Endodermal cell (in vitro differentiated cells): ENCODE results near the gene ARHGAP29. TPM values are rescaled to one million over a fixed set of nuclear protein-coding genes. Genes with fewer than 3 reads are reported as not detected.

Source experiments
- DNase-seq: peaks from one replicate; pipeline ENCODE4 v3.0.0-alpha.2; 2017
- H3K27ac ChIP-seq: 2 replicates; pipeline ENCODE4 v1.5.1; 2013; ENCODE audit warnings: mild to moderate bottlenecking, low read depth, low read length, moderate library complexity
- H3K27me3 ChIP-seq: 2 replicates; pipeline ENCODE4 v1.6.1; 2013; ENCODE audit warnings: mild to moderate bottlenecking, low read length, moderate library complexity; ENCODE audit not compliant: insufficient read depth, control insufficient read depth, poor library complexity, severe bottlenecking
- H3K36me3 ChIP-seq: 2 replicates; pipeline ENCODE4 v1.7.0; 2013; ENCODE audit warnings: mild to moderate bottlenecking, low read length, moderate library complexity; ENCODE audit not compliant: control insufficient read depth, insufficient read depth
- H3K4me1 ChIP-seq: one replicate; pipeline ENCODE4 v1.7.0; 2013; ENCODE audit warnings: low read length; ENCODE audit not compliant: control insufficient read depth, insufficient read depth
- H3K4me3 ChIP-seq: 2 replicates; pipeline ENCODE4 v1.5.1; 2013; ENCODE audit warnings: mild to moderate bottlenecking, low read length, moderate library complexity
- H3K9ac ChIP-seq: 2 replicates; pipeline ENCODE4 v1.6.1; 2013; ENCODE audit warnings: mild to moderate bottlenecking, low read length, moderate library complexity; ENCODE audit not compliant: poor library complexity, severe bottlenecking; ENCODE audit errors: extremely low read depth
- H3K9me3 ChIP-seq: 2 replicates; pipeline ENCODE4 v1.6.1; 2013; ENCODE audit warnings: mild to moderate bottlenecking, low read length, moderate library complexity; ENCODE audit not compliant: control insufficient read depth
- H3K27ac Mint-ChIP-seq: 2 replicates; pipeline ENCODE4 v1.8.0; 2020; ENCODE audit warnings: mixed read lengths
- H3K27me3 Mint-ChIP-seq: 2 replicates; pipeline ENCODE4 v1.8.0; 2021; ENCODE audit warnings: mild to moderate bottlenecking, mixed read lengths; ENCODE audit not compliant: insufficient read depth
- H3K36me3 Mint-ChIP-seq: 2 replicates; pipeline ENCODE4 v1.8.0; 2020; ENCODE audit warnings: low read depth, mixed read lengths
- H3K4me1 Mint-ChIP-seq: 2 replicates; pipeline ENCODE4 v1.8.0; 2020; ENCODE audit warnings: mixed read lengths
- H3K4me3 Mint-ChIP-seq: 2 replicates; pipeline ENCODE4 v1.8.0; 2020; ENCODE audit warnings: mild to moderate bottlenecking, moderate library complexity, mixed read lengths
- H3K9me3 Mint-ChIP-seq: 2 replicates; pipeline ENCODE4 v1.8.0; 2020; ENCODE audit warnings: mild to moderate bottlenecking, mixed read lengths
- WGBS, 2 experiments: methylation state at CpG; one replicate each; pipeline versions ENCODE4 v1.1.5 to v1.1.7; 2013; ENCODE audit warnings: missing lambda C conversion rate in 2 of 2, mixed read lengths in 1 of 2; ENCODE audit not compliant: insufficient coverage in 1 of 2, insufficient read length in 1 of 2; 5-methylcytosine and 5-hydroxymethylcytosine counted together
- total RNA-seq, 2 donors: library from RNA; stranded (reverse); fragmentation: NEBNext Ultra II Directional in 1 of 2; extraction: Animal tissue kit (Norgen Biotek cat#: 25700) in 1 of 2; gene quantifications; 2 replicates in 1 of 2; 3 replicates in 1 of 2; pipeline ENCODE4 v1.2.1, GENCODE V29; 2021
- TF ChIP-seq, protein P1 (sequence below): fragments of 200-600 bp; sonication (generic); conservative IDR thresholded peaks from 2 replicates; pipeline ENCODE4 v1.5.0; 2021; ENCODE audit warnings: antibody characterized with exemption, mild to moderate bottlenecking

The ARHGAP29 gene
- total RNA-seq, 2 donors from 2014 or later: 31.5 to 38.9 TPM

DNA sequence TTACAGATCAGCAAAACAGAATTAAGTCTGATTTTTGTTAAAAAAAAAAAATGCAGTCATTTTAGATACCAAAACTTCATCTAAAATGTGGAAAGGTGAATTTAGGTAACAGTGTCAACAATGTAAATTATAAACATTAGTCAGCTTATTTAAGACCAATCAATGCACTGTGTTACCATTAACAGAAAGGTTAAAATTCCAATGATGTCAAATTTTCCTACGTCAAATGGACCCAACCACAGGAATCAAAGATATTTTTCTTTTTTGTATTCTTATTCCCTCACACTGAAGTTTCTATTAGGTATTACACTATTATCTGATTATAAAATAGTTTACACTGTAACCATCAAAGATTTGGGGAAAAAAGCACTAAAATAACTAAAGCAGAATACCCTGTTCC, 6.5 kb downstream of the ARHGAP29 start:
- no peak overlapping the region for H3K9ac ChIP-seq
- TF ChIP-seq, protein P1, sequence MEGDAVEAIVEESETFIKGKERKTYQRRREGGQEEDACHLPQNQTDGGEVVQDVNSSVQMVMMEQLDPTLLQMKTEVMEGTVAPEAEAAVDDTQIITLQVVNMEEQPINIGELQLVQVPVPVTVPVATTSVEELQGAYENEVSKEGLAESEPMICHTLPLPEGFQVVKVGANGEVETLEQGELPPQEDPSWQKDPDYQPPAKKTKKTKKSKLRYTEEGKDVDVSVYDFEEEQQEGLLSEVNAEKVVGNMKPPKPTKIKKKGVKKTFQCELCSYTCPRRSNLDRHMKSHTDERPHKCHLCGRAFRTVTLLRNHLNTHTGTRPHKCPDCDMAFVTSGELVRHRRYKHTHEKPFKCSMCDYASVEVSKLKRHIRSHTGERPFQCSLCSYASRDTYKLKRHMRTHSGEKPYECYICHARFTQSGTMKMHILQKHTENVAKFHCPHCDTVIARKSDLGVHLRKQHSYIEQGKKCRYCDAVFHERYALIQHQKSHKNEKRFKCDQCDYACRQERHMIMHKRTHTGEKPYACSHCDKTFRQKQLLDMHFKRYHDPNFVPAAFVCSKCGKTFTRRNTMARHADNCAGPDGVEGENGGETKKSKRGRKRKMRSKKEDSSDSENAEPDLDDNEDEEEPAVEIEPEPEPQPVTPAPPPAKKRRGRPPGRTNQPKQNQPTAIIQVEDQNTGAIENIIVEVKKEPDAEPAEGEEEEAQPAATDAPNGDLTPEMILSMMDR: no peak
- no peak overlapping the region for H3K27ac ChIP-seq
- WGBS, 2 experiments: 100% methylated on average over 1 of the region's 1 CpG; no CpG with 5 or more reads in 1 of the 2 experiments
- no peaks in the 10 kb centered on the region for H3K9me3 ChIP-seq
- no peak overlapping the region for H3K4me3 Mint-ChIP-seq
- H3K4me1 Mint-ChIP-seq: peaks cover 52% of the 10 kb centered on the region
- H3K4me1 ChIP-seq: peaks cover 6% of the 10 kb centered on the region
- H3K4me3 ChIP-seq: no peak overlapping the region
- H3K36me3 Mint-ChIP-seq: no peaks in the 10 kb centered on the region
- H3K27me3 ChIP-seq: no peaks in the 10 kb centered on the region
- no peak for DNase-seq
- H3K27me3 Mint-ChIP-seq: no peaks in the 10 kb centered on the region
- no peak overlapping the region for H3K27ac Mint-ChIP-seq
- no peaks in the 10 kb centered on the region for H3K9me3 Mint-ChIP-seq
- H3K36me3 ChIP-seq: no peaks in the 10 kb centered on the region

GRCh38 chr1:94228640-94229375, 8.6 kb downstream of the ARHGAP29 start:
- Histone ChIP-seq H3K27ac (no peak overlapping the region), H3K9me3 (no peaks in the 10 kb centered on the region), H3K36me3 (no peaks in the 10 kb centered on the region), H3K4me3 (no peak overlapping the region), H3K4me1 (peaks cover 6% of the 10 kb centered on the region), H3K9ac (no peak overlapping the region), H3K27me3 (no peaks in the 10 kb centered on the region)
- Mint-ChIP-seq H3K27me3 (no peaks in the 10 kb centered on the region), H3K27ac (peak overlapping the region; percentile 50), H3K36me3 (peaks cover 7% of the 10 kb centered on the region), H3K4me1 (peaks cover 35% of the 10 kb centered on the region), H3K4me3 (no peak overlapping the region), H3K9me3 (no peaks in the 10 kb centered on the region)
- no peak for DNase-seq
- 92 to 100% methylated on average over 1 to 3 of the region's 4 CpGs for WGBS, 2 experiments
- TF ChIP-seq, protein P1: no peak

- H3K9me3 ChIP-seq: no peaks in the 10 kb centered on the region
- Mint-ChIP-seq H3K27me3 (no peaks in the 10 kb centered on the region), H3K4me3 (no peak overlapping the region), H3K4me1 (peaks cover 29% of the 10 kb centered on the region), H3K27ac (no peak overlapping the region), H3K9me3 (no peaks in the 10 kb centered on the region), H3K36me3 (peaks cover 7% of the 10 kb centered on the region)
- H3K4me3 ChIP-seq: no peak overlapping the region
- no peak overlapping the region for H3K9ac ChIP-seq
- H3K27me3 ChIP-seq: no peaks in the 10 kb centered on the region
- peaks cover 6% of the 10 kb centered on the region for H3K4me1 ChIP-seq
- no peak for DNase-seq
- WGBS, 2 experiments: 94% methylated on average over 1 of the region's 1 CpG; no CpG with 5 or more reads in 1 of the 2 experiments
- TF ChIP-seq, protein P1: no peak
- peaks cover 3% of the 10 kb centered on the region for H3K36me3 ChIP-seq
- H3K27ac ChIP-seq: no peak overlapping the region
Measured at GRCh38 chr1:94227624-94228023, 9.8 kb downstream of the ARHGAP29 start.
